GM21786 (cell line): ENCODE results near the gene PCDHA5.
"Not testable (repeated sequence)": the region's sequence is repeated elsewhere in the genome, so short reads cannot be mapped to it uniquely, and the experiment has no call there.

Experiments used
- ATAC-seq: cut with Tn5 transposase; IDR thresholded peaks from one replicate; pipeline ENCODE4 v1.9.1; 2021; ENCODE audit not compliant: unreplicated experiment

The PCDHA5 gene

DNA sequence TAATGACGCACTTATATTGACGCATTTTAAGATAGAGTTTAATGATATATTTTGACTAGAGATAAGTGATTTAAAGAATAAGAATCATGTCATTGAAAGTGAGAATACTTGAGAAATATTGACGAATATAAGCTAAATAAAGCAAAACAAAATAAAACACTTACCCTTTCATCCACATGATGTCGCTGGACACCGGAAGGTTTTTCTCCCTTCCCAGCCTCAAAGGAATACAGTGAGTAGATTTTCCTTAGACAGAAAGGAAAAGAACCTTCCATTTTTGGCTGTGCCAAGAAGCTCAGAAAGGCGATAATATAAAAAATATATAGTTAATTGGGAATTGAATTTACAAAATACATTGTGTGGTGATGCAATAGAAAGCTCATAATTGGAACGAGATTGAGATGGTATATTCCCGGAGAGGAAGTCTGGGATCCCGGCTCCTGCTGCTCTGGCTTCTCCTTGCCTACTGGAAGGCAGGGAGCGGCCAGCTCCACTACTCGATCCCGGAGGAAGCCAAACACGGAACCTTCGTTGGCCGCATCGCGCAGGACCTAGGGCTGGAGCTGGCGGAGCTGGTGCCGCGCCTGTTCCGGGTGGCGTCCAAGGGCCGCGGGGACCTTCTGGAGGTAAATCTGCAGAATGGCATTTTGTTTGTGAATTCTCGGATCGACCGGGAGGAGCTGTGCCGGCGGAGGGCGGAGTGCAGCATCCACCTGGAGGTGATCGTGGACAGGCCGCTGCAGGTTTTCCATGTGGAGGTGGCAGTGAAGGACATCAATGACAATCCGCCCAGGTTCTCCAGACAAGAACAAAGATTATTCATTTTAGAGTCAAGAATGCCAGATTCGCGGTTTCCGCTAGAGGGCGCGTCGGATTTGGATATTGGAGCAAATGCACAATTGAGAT lies at the start of gene PCDHA5:
TSS of gene PCDHA5 (plus strand) at position 239 of the 906 bp plus-strand sequence.
- no peak for ATAC-seq

DNA sequence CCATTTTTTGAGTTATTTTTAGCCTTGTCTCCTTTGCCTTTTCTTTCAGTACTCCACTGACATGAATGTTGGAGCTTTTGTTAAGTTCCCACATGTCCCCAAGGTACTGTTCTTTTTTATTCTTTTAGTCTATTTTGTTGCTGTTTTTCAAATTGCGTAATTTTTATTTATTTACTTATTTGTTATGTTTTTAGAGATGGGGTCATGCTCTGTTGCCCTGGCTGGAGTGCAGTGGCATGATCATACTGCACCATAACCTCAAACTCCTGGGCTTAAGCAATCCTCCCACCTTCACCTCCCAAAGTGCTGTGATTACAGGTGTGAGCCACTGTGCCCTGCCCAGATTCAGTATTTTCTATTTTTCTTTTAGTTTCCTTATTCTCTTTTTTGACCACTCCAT lies 40.9 kb upstream of the PCDHA5 start:
- ATAC-seq = no peak

DNA sequence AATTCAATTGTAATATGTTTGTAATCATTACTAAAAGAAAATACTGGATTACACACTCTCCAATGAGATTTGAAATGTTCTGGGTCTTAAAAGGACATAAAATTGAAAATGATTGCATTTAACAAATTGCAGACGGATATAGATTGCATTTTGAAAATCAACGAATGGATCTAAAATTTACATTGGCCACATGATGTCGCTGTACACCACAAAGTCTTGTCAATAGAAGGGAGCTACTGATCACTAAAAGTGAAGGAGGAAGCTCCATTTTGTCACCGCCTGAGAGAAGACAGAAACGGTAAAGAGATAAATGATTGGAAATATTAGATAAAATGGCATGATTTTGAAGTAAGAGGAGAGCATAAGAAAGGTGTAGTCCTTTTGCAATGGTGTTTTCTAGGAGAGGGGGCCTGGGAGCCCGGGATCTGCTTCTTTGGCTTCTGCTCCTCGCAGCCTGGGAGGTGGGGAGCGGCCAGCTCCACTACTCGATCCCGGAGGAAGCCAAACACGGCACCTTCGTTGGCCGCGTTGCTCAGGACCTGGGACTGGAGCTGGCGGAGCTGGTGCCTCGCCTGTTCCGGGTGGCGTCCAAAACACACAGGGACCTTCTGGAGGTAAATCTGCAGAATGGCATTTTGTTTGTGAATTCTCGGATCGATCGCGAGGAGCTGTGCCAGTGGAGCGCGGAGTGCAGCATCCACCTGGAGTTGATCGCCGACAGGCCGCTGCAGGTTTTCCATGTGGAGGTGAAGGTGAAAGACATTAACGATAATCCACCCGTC lies 35.3 kb upstream of the PCDHA5 start, which contains the start of gene PCDHA1:
TSS of gene PCDHA1 (plus strand) at position 236 of the 782 bp plus-strand sequence.
- no peak for ATAC-seq

DNA sequence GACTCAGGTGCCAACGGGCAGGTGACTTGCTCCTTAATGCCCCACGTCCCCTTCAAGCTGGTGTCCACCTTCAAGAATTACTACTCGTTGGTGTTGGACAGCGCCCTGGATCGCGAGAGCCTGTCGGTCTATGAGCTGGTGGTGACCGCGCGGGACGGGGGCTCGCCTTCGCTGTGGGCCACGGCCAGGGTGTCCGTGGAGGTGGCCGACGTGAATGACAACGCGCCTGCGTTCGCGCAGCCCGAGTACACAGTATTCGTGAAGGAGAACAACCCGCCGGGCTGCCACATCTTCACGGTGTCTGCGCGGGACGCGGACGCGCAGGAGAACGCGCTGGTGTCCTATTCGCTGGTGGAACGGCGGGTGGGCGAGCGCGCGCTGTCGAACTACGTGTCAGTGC lies 34.0 kb upstream of the PCDHA5 start:
- not testable (repeated sequence) for ATAC-seq

DNA sequence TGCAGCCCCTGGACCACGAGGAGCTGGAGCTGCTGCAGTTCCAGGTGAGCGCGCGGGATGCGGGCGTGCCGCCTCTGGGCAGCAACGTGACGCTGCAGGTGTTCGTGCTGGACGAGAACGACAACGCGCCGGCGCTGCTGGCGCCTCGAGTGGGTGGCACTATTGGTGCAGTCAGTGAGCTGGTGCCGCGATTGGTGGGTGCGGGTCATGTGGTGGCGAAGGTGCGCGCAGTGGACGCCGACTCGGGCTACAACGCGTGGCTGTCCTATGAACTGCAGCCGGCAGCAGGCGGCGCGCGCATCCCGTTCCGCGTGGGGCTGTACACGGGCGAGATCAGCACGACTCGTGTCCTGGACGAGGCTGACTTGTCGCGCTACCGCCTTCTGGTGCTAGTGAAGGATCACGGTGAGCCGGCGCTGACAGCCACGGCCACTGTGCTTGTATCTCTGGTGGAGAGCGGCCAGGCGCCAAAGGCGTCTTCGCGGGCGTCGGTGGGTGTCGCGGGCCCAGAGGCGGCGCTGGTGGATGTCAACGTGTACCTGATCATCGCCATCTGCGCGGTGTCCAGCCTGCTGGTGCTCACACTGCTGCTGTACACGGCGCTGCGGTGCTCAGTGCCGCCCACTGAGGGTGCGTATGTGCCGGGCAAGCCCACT lies 33.4 kb upstream of the PCDHA5 start:
- ATAC-seq = not testable (repeated sequence)

DNA sequence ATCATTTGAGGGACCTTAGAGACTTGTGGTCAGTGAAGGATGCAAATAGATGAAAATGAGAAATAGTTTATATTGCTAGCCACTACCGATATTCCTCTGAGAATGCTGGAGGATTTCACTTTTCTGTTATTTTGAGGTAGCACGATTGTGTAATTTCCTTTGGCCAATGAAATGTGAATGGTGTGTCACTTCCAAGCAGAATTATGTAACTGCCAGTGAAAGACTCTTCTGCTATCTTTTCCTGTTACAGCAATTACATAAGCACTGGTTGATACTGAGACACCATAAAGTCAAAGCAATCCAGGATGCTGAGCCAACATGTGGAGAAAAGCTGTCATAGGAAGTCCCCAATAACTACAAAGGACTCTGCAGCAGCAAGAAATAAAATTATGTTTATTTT lies 30.3 kb upstream of the PCDHA5 start:
- ATAC-seq = no peak

DNA sequence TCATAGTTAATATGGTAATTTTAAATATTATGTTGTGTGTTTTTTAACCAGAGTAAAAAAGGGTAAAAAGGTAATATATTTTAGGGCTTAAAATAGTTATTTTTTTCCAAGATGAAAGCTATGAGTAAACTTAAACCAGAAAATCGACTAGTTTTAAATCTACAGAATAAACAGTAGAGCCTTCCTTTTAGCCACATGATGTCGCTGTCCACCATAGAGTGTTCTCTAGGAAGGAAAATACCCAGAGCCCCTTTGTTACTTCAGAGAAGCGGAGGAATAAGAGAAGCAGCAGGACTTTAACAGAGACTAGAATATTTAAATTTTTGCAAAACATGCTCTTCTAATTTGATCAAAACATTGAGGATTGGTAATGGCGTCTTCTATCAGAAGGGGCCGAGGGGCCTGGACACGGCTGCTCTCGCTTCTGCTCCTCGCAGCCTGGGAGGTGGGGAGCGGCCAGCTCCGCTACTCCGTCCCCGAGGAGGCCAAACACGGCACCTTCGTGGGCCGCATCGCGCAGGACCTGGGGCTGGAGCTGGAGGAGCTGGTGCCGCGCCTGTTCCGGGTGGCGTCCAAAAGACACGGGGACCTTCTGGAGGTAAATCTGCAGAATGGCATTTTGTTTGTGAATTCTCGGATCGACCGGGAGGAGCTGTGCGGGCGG lies 26.7 kb upstream of the PCDHA5 start, which contains the start of gene PCDHA2:
TSS of gene PCDHA2 (plus strand) at position 258 of the 664 bp plus-strand sequence.
- no peak for ATAC-seq

DNA sequence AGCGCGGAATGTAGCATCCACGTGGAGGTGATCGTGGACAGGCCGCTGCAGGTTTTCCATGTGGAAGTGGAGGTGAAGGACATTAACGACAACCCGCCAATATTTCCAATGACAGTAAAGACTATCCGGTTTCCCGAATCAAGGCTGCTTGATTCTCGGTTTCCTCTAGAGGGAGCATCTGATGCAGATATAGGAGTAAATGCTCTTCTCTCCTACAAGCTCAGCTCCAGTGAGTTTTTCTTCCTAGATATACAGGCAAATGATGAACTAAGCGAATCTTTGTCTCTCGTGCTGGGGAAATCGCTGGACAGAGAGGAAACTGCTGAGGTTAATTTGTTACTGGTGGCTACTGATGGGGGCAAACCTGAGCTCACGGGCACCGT lies 26.2 kb upstream of the PCDHA5 start:
- no peak for ATAC-seq

DNA sequence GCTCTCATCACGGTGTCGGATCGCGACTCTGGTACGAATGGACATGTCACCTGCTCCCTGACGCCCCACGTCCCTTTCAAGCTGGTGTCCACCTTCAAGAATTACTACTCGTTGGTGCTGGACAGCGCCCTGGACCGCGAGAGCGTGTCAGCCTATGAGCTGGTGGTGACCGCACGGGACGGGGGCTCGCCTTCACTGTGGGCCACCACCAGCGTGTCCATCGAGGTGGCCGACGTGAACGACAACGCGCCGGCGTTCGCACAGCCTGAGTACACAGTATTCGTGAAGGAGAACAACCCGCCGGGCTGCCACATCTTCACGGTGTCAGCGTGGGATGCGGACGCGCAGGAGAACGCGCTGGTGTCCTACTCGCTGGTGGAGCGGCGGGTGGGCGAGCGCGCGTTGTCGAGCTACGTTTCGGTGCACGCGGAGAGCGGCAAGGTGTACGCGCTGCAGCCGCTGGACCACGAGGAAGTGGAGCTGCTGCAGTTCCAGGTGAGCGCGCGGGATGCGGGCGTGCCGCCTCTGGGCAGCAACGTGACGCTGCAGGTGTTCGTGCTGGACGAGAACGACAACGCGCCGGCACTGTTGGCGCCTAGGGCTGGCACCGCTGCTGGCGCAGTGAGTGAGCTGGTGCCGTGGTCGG lies 25.2 kb upstream of the PCDHA5 start:
- ATAC-seq = not testable (repeated sequence)

DNA sequence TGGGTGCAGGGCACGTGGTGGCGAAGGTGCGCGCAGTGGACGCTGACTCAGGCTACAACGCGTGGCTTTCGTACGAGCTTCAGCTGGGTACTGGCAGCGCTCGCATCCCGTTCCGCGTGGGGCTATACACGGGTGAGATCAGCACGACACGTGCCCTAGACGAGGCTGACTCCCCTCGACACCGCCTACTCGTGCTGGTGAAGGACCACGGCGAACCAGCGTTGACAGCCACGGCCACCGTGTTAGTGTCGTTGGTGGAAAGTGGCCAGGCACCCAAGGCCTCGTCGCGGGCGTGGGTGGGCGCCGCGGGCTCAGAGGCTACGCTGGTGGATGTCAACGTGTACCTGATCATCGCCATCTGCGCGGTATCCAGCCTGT lies 24.7 kb upstream of the PCDHA5 start:
- ATAC-seq = no peak

DNA sequence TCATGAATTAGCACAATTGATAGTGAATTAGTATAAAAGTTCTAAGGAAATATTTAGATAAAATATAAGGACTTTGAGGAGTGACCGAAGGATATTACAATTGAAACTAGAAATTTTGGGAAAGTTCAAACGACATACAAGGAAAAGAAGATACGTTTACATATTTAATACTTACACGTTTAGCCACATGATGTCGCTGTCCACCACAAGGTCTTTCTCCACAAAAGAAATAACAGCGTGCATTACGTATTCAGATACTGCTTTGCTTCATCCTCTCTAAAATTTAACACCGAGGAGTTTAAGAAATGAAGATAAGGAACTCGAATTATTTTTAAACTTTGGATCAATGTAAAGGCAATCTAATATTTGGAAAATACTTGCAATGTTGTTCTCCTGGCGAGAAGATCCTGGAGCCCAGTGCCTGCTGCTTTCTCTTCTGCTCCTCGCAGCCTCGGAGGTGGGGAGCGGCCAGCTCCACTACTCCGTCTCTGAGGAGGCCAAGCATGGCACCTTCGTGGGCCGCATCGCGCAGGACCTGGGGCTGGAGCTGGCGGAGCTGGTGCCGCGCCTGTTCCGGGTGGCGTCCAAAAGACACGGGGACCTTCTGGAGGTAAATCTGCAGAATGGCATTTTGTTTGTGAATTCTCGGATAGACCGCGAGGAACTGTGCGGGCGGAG lies 20.5 kb upstream of the PCDHA5 start, which contains the start of gene PCDHA3:
TSS of gene PCDHA3 (plus strand) at position 242 of the 678 bp plus-strand sequence.
- ATAC-seq = no peak

DNA sequence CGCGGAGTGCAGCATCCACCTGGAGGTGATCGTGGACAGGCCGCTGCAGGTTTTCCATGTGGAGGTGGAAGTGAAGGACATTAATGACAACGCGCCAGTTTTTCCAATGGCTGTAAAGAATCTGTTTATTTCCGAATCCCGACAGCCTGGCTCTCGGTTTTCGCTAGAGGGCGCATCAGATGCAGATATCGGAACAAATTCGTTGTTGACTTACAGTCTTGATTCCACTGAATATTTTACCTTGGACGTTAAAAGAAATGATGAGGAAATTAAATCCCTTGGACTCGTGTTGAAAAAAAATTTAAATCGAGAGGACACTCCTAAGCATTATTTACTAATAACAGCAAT lies 19.9 kb upstream of the PCDHA5 start:
- ATAC-seq = no peak

DNA sequence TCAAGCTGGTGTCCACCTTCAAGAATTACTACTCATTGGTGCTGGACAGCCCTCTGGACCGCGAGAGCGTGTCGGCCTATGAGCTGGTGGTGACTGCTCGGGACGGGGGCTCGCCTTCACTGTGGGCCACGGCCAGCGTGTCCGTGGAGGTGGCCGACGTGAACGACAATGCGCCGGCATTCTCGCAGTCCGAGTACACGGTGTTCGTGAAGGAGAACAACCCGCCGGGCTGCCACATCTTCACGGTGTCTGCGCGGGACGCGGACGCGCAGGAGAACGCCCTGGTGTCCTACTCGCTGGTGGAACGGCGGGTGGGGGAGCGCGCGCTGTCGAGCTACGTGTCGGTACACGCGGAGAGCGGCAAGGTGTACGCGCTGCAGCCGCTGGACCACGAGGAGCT lies 19.0 kb upstream of the PCDHA5 start:
- ATAC-seq = not testable (repeated sequence)

DNA sequence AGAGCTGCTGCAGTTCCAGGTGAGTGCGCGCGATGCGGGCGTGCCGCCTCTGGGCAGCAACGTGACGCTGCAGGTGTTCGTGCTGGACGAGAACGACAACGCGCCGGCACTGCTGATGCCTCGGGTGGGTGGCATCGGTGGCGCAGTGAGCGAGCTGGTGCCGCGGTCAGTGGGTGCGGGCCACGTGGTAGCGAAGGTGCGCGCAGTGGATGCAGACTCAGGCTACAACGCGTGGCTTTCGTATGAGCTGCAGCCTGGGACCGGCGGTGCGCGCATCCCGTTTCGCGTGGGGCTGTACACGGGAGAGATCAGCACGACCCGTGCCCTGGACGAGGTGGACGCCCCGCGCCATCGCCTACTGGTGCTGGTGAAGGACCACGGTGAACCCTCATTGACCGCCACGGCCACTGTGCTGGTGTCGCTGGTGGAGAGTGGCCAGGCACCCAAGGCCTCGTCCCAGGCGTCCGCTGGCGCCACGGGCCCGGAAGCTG lies 18.6 kb upstream of the PCDHA5 start:
- no peak for ATAC-seq

DNA sequence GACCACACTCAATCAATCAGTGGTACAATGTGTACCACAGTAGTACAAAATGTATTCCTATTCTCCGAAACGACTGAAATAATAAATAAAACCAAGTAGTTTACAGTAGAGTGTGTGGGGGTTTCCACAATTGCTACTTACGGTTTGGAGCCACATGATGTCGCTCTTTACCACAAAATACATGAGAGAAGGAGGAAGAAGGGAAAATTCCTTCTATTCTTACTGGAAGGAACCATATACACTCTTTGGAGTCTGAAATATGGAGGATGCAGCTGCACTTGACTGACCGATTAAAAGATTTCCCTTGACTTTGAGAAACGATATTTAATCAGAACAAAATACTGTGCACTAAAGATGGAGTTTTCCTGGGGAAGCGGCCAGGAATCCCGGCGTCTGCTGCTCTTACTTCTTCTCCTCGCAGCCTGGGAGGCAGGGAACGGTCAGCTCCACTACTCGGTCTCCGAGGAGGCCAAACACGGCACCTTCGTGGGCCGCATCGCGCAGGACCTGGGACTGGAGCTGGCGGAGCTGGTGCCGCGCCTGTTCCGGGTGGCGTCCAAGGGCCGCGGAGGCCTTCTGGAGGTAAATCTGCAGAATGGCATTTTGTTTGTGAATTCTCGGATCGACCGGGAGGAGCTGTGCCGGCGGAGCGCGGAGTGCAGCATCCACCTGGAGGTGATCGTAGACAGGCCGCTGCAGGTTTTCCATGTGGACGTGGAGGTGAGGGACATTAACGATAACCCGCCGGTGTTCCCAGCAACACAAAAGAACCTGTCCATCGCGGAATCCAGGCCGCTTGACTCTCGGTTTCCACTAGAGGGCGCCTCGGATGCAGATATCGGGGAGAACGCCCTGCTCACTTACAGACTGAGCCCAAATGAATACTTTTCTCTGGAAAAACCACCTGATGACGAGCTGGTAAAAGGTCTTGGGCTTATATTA lies 14.3 kb upstream of the PCDHA5 start, which contains the start of gene PCDHA4:
TSS of gene PCDHA4 (plus strand) at position 235 of the 942 bp plus-strand sequence.
- ATAC-seq = no peak

DNA sequence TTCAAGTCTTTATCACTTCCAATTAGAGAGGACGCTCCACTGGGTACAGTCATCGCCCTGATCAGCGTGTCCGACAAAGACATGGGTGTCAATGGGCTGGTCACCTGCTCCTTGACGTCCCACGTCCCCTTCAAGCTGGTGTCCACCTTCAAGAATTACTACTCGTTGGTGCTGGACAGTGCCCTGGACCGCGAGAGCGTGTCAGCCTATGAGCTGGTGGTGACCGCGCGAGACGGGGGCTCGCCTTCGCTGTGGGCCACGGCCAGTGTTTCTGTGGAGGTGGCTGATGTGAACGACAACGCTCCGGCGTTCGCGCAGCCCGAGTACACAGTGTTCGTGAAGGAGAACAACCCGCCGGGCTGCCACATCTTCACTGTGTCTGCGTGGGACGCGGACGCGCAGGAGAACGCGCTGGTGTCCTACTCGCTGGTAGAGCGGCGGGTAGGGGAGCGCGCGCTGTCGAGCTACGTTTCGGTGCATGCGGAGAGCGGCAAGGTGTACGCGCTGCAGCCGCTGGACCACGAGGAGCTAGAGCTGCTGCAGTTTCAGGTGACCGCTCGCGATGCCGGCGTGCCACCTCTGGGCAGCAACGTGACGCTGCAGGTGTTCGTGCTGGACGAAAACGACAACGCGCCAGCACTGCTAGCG lies 13.0 kb upstream of the PCDHA5 start:
- ATAC-seq = not testable (repeated sequence)

DNA sequence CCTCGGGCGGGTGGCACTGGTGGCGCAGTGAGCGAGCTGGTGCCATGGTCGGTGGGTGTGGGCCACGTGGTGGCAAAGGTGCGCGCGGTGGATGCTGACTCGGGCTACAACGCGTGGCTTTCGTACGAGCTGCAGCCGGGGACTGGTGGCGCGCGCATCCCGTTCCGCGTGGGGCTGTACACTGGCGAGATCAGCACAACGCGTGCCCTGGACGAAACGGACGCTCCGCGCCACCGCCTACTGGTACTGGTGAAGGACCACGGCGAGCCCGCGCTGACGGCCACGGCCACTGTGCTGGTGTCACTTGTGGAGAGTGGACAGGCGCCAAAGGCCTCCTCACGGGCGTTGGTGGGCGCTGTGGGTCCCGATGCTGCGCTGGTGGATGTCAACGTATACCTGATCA lies 12.5 kb upstream of the PCDHA5 start:
- no peak for ATAC-seq

DNA sequence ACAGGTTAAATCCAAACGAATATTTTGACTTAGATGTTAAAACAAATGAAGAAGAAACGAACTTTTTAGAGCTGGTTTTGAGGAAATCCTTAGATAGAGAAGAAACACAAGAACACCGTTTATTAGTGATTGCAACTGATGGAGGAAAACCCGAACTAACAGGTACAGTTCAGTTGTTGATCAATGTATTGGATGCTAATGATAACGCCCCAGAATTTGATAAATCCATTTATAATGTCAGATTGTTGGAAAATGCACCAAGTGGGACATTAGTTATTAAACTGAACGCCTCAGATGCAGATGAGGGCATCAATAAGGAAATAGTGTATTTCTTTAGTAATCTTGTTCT lies 842 bp downstream of the PCDHA5 start:
- no peak for ATAC-seq
